ENCODE data around the gene ZKSCAN3.
"Not testable (repeated sequence)": the region's sequence is repeated elsewhere in the genome, so short reads cannot be mapped to it uniquely, and the experiment has no call there.

The ZKSCAN3 gene

GRCh38 chr6:28378644-28379043, 28.9 kb downstream of the ZKSCAN3 start:
- no peak for DNase-seq

GRCh38 chr6:28380381-28380780, 30.6 kb downstream of the ZKSCAN3 start:
- no peak for DNase-seq

DNA sequence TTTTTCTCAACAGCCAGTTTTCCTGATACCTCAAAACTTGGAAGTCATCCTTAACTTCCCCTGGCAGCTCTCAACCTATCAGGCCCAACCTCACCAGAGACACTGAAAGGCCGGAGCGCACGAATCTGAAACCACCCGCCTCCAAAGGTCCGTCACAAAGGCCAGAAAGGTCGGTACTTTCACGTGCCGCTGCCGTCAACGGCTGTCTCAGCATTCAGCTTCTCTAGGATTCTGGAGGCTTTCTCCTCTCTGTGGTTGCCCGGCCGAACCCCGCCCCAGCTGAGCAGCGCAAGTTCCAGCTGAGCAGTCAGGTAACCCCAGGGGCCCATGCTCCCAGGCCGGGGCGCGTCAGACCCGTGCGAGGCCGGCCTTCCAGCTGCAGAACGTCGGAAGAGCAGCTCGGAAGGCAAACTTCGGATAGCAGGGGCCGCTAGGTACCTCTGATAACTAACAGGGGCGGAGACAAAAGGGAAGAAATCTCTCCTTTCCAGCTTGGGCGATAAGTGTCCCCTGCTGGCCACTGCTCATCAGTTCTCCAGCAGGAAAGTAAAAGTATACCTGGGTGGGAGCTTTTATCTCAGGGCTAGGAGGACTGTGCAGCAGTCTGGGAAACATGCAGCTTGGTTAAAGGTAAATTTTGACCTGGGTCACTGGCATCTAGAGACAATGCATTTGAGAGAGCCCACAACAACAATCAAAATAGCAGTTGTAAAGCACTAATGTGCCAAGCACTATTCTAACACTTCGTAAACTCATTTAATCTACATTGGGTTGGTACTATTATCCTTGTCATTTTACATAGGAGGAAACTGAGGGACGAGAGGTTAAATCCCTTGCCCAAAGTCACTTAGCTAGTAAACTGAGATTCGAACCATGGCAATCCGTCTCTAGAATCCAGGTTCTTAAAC, 33.7 kb downstream of the ZKSCAN3 start:
- peak; percentile 96 for DNase-seq

GRCh38 chr6:28384143-28384533, 34.4 kb downstream of the ZKSCAN3 start:
- no peak for DNase-seq

DNA sequence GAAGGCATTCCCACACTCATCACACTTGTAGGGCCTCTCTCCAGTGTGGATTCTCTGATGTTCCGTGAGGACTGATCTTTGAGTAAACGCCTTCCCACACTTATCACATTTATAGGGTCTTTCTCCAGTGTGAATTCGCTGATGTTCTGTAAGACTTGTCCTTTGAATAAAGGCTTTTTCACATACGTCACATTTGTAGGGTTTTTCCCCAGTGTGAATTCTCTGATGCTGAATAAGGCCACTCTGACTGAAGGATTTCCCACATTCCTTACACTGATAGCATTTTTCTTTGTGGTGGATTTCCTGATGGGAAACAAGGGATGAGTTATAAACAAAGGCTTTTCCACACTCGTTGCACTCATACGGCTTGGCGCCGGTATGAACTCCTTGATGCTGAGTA, 40.9 kb downstream of the ZKSCAN3 start:
- DNase-seq: no peak

- DNase-seq: no peak
These were observed 44.3 kb downstream of the ZKSCAN3 start for GRCh38 chr6:28393912-28394662.

GRCh38 chr6:28395918-28396317, 46.2 kb downstream of the ZKSCAN3 start:
- DNase-seq: no peak

- DNase-seq: peak; percentile 85
These were observed 49.8 kb downstream of the ZKSCAN3 start, which contains the start of gene ZSCAN12 for GRCh38 chr6:28399350-28400121. Gene ZSCAN12 (minus strand): TSS chr6:28399747. CDS start chr6:28398405, 1,342 bp downstream.

- DNase-seq: no peak
These were observed 50.3 kb downstream of the ZKSCAN3 start for GRCh38 chr6:28400122-28400451.

- DNase-seq: no peak
These were observed 51.4 kb downstream of the ZKSCAN3 start for GRCh38 chr6:28401172-28401571.

DNA sequence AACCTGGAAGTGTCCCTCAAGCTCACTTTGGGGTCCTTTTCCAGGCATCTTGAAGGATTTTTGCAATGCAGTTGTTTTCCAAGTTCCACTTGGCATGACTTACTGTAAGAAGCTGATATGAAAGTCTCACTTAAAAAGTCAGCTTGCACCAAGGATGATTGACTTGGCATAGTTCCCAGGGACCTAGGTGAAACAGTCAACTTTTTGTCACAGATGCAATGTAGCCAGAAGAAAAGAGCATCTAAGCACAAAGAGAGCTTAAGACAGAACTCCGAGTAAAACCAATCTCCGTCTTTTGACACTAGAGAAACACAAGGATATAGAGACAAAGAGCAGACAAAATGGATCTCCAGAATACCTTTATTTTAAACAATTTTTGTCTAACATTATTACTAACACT, 52.5 kb downstream of the ZKSCAN3 start:
- no peak for DNase-seq

DNA sequence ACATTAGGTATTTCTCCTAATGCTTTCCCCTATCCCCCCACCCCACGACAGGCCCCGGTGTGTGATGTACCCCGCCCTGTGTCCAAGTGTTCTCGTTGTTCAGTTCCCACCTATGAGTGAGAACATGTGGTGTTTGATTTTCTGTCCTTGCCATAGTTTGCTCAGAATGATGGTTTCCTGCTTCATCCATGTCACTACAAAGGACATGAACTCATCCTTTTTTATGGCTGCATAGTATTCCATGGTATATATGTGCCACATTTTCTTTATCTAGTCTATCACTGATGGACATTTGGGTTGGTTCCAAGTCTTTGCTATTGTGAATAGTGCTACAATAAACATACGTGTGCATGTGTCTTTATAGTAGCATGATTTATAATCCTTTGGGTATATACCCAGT, 54.2 kb downstream of the ZKSCAN3 start:
- not testable (repeated sequence) for DNase-seq

GRCh38 chr6:28407401-28407800, 57.7 kb downstream of the ZKSCAN3 start:
- no peak for DNase-seq

DNA sequence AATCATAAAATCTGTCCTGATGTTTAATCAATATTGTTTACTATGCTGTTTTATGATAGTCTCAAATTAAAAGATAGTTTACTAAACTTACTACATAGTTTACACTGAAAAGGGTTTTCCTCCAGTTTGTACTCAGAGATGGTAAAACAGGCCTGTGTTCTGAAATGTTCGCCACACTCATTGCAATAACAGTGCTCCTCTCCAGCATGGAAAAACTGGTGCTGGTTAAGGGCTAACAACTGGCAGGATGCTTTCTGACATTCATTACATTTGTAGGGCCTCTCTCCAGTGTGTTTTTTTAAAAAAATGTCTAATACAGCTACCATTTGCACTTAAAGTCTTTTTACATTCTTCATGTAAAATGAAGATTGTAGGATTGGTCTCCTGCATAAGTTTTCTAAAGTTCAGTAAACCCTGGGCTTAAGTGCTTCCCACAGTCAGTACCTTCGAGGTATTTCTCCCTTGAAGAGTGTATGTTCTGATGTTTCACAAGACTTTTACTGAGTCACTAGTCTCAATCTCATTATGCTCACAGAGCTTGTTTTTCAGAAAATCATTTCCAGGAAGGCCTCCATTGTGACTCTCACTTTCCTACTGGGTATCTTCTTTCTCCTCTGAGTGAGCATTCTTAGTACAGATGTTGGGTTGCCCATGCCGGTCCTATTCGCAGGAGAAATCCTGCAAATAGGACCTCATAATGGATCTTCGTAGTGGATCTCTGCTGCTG, 58.5 kb downstream of the ZKSCAN3 start:
- no peak for DNase-seq

- no peak for DNase-seq
These were observed 61.0 kb downstream of the ZKSCAN3 start for GRCh38 chr6:28410767-28411166.

DNA sequence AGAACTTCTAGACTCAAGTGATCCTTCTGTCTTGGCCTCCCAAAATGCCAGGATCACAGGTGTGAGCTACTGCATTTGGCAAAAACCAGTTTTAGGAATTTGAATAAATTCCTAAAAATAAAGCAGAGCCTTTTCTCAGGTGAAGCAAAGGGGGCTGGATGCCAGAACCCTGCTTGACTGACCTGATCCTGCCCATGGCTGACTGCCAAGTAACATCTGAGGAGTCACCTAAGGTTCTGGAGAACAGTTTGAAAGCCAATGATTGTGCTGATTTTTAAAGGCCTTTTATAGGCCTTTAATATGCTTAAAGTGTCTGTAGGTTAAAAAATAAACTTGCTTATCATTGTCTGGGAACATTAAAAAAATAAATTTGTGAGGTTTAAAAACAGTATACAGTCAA, 63.9 kb downstream of the ZKSCAN3 start:
- DNase-seq: no peak
